ENCODE results near the gene CLSTN3. TPM values are rescaled to one million over a fixed set of nuclear protein-coding genes. Genes with fewer than 3 reads are reported as not detected.
A peak's percentile ranks its signal among the peaks of the same experiment; 100 is the strongest.
"Not testable (repeated sequence)": the region's sequence is repeated elsewhere in the genome, so short reads cannot be mapped to it uniquely, and the experiment has no call there.

The CLSTN3 gene
- total RNA-seq, 1 donor from 2014 or later: 15.4 TPM

DNA sequence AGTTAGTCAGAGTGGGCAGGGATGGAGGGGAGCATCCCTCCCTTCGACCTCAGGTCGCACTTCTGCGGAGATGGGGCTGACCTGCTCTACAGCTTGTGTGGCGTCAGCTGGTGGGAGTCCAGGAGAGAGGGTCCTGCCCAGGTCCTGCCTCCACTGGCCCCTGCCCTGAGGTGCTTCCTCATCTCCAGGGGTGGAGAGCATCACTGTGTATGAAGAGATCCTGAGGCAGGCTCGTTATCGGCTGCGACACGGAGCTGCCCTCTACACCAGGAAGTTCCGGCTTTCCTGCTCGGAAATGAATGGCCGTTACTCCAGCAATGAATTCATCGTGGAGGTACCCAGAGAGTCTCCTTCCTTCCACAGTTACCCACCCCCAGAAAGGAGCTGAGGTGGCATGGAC is 20.2 kb downstream of the CLSTN3 start:
- peak; percentile 59 for DNase-seq (ENCODE audit: low spot score)

- peak; percentile 86 for DNase-seq (ENCODE audit: low spot score)
Measured at GRCh38 chr12:7150841-7151240, 20.7 kb downstream of the CLSTN3 start.

DNA sequence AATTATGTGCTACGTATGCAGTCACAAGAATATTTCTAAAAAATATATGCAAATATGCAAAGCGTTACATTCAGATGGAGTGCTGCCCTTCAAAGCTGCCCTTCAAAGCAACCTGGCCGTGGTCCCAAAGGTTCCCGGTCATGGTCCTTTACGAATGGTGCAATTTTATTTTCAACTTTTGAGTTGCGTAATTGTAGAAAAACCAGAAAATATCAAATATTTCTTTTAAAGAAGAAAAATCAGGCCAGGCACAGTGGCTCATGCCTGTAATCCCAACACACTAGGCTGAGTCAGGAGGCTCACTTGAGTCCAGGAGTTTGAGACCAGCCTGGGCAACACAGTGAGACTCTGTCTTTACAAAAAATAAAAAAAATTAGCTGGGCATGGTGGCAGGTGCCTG is 21.4 kb downstream of the CLSTN3 start:
- DNase-seq (ENCODE audit: low spot score): peak; percentile 45

DNA sequence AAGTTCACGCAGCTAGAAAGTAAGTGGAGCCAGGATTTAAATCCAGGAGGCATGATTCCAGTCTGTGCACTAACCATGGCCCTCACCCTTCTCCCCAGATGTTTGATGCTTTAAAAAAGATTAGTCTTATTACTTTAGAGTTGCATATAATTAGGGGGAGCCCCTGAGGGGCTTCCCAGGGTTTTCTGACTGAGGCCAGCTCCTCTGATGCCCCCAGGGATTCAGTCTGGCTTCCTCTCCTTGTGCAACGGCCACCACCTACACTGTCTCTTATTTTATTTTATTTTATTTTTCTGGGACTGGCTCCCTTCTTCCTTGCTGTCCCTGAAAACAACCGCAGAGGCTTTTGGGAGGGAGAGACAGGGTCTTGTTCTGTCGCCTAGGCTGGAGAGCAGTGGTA is 22.6 kb downstream of the CLSTN3 start:
- no peak for DNase-seq (ENCODE audit: low spot score)

GRCh38 chr12:7154042-7154441 is 23.9 kb downstream of the CLSTN3 start:
- peak; percentile 49 for DNase-seq (ENCODE audit: low spot score)

GRCh38 chr12:7154901-7155470 is 24.8 kb downstream of the CLSTN3 start:
- no peak for DNase-seq (ENCODE audit: low spot score)

GRCh38 chr12:7155471-7156034 is 25.4 kb downstream of the CLSTN3 start:
- no peak for DNase-seq (ENCODE audit: low spot score)

GRCh38 chr12:7156259-7157197 is 26.4 kb downstream of the CLSTN3 start:
- no peak for DNase-seq (ENCODE audit: low spot score)

- DNase-seq (ENCODE audit: low spot score): no peak
Measured at GRCh38 chr12:7157391-7157790, 27.2 kb downstream of the CLSTN3 start.

- DNase-seq (ENCODE audit: low spot score): no peak
Measured at GRCh38 chr12:7158781-7159609, 28.8 kb downstream of the CLSTN3 start.

GRCh38 chr12:7160183-7160582 is 30.0 kb downstream of the CLSTN3 start:
- DNase-seq (ENCODE audit: low spot score): no peak

DNA sequence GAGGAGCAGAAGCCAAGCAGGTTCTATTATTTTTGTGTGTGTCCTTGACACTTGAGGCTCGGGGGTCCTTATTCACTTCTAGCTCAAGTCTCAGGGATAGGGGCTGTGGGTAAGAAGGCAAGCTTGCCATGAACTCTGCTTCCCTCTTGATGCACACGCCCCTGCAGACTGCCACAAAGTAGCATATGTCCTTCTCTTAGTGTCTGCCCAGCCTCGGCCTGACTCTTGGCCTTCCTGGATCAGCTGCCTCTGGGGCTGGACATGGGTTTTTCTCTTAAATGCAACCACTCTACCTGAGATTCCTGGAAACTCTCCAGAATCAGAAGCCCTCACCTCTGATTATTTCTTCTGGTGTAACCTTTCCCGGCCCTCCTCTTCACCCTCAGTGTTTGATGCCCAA is 31.2 kb downstream of the CLSTN3 start:
- no peak for DNase-seq (ENCODE audit: low spot score)

DNA sequence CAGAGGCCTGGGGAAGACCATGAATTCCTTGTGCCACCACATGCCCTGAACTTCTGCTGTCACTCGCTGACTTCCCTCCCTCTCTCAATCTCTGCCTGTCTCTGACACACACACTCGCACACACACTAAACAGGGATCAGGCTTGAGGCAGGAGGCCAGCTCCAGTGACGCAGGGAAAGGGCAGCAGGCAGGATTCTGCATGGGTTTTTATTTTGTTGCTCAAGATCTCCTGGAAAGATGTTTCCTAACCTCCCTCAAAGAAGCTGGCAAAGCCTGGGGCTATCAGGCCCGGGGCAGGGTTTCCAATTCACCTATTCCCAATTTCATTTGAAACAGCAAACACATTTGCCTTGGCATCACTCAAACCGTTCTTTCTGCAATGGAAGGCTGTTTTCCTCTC is 31.6 kb downstream of the CLSTN3 start:
- DNase-seq (ENCODE audit: low spot score): no peak

DNA sequence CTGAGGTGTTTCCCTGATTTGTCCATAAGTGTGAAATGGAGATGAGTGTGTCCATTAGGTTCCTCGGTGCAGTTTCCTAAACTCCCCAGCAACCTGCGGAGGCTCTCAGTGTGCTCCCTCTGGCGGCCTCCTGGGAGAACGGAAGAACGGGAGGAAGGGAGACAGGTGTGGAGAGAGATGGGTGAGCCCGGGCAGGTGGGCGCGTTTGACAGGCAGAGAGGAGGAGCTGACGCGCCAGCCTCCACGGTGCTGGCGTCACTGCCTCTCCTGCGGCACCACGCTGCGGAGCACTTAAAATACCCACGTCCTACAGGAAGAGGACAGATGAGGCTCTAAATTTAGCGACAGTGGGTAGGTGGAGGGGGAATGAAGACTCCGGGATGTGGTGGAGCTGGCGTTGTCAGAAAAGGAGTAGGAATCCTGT is 32.5 kb downstream of the CLSTN3 start:
- DNase-seq (ENCODE audit: low spot score): no peak

- no peak for DNase-seq (ENCODE audit: low spot score)
Measured at GRCh38 chr12:7169951-7170350, 39.8 kb downstream of the CLSTN3 start.

DNA sequence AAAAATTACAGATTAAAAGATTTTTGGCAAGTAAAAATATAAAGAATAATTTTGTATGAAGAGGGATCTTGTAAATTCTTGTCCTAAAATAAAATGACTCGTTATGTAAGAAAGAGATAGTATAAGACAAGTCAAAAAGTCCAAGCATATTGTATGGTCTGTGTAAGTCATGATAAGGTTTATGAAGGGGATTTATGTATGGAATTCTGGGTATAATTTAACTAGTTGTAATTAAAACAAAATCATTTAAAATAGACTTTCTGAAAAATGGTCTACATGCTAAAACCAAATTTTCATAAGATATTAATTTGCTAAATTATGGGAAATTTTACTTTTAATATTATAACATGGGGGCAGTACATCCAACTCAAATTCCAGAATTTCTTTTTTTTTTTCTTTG is 41.7 kb downstream of the CLSTN3 start:
- DNase-seq (ENCODE audit: low spot score): no peak

DNA sequence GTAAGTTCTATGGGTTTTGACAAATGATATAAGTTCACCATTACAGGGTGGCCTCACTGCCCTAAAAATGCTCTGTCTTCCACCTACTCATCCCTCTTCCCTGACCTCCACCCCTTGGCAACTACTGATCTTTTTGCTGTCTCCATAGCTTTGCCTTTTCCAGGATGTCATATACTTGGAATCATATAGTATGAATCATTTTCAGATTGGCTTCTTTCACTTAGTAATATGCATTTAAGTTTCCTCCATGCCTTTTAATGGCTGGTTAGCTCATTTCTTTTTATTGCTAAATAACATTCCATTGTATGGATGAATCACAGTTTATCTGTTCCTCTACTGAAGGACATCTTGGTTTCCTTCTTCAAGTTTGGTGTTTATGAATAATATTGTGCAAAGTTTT is 45.3 kb downstream of the CLSTN3 start:
- DNase-seq (ENCODE audit: low spot score): no peak

- DNase-seq (ENCODE audit: low spot score): no peak
Measured at GRCh38 chr12:7176595-7176994, 46.4 kb downstream of the CLSTN3 start.

GRCh38 chr12:7178481-7178880 is 48.3 kb downstream of the CLSTN3 start:
- no peak for DNase-seq (ENCODE audit: low spot score)

- no peak for DNase-seq (ENCODE audit: low spot score)
Measured at GRCh38 chr12:7180685-7181084, 50.5 kb downstream of the CLSTN3 start.

DNA sequence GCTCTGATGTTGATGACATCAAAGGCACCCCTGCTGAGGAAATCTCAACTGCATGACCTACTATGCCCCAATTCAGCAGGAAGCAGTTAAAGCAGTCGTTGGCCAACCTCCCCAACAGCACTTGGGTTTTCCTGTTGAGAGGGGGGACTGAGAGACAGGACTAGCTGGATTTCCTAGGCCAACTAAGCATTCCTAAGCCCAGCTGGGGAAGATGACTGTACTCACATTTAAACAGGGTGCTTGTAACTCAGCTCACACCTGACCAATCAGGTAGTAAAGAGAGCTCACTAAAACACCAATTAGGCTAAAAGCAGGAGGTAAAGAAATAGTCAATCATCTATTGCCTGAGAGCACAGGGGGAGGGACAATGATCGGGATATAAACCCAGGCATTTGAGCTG is 55.9 kb downstream of the CLSTN3 start:
- DNase-seq (ENCODE audit: low spot score): not testable (repeated sequence)

Data from mesenteric fat pad (tissue), 1 donor.